H1 (cell line): ENCODE measurements around the gene CHCHD3. TPM values are rescaled to one million over a fixed set of nuclear protein-coding genes. Genes with fewer than 3 reads are reported as not detected.

Experiments
- CBX5 ChIP-seq: fragments of 300-800, 300-1000 bp; sonication (generic); IDR thresholded peaks from 2 replicates; pipeline ENCODE4 v1.7.1; 2016; ENCODE audit warnings: antibody characterized with exemption, low read length, low read depth
- HDAC2 ChIP-seq, 2 experiments: fragments of 300-600 bp in 1 of 2; sonication (generic) in 1 of 2; IDR thresholded peaks; 2 replicates each; pipeline ENCODE4 v1.6.1; 2011 to 2012; ENCODE audit warnings: low read depth in 2 of 2, low read length in 2 of 2, mild to moderate bottlenecking in 2 of 2, moderate library complexity in 2 of 2, borderline replicate concordance in 1 of 2, inconsistent platforms in 1 of 2
- RNF2 ChIP-seq: fragments of 200-900, 300-1000 bp; sonication (generic); IDR thresholded peaks from 2 replicates; pipeline ENCODE4 v1.7.1; 2016; ENCODE audit warnings: borderline replicate concordance, low read depth, mild to moderate bottlenecking, antibody characterized with exemption, low read length; ENCODE audit not compliant: poor library complexity, severe bottlenecking; ENCODE audit errors: missing control alignments
- SIN3A ChIP-seq, 2 experiments: IDR thresholded peaks in 1 of 2; conservative IDR thresholded peaks in 1 of 2; 2 replicates each; pipeline ENCODE4 v1.6.1; 2011 to 2012; ENCODE audit warnings: low read length in 2 of 2, improper control_type of control experiment in 1 of 2, low read depth in 1 of 2, mild to moderate bottlenecking in 1 of 2
- SP4 ChIP-seq: IDR thresholded peaks from 2 replicates; pipeline ENCODE4 v1.6.1; 2012; ENCODE audit warnings: low read length, inconsistent platforms
- TAF7 ChIP-seq: optimal IDR thresholded peaks from 2 replicates; pipeline ENCODE3; 2011; ENCODE audit warnings: low read depth, mild to moderate bottlenecking, inconsistent platforms, low read length, moderate library complexity, borderline replicate concordance
- polyA plus RNA-seq, 7 experiments: library from polyadenylated mRNA; depleted of rRNA in 3 of 7; stranded (reverse) in 5 of 7; unstranded in 2 of 7; fragments of >200 nt in 5 of 7; fragments of 200-250 nt in 2 of 7; gene quantifications; 1 replicate in 5 of 7; 2 replicates in 1 of 7; 4 replicates in 1 of 7; pipeline versions ENCODE4 v1.2.1 to v1.2.3, GENCODE V29; 2011 to 2013; ENCODE audit warnings: missing spikeins in 2 of 7, mixed read lengths in 2 of 7
- total RNA-seq: library from RNA; stranded (reverse); fragmentation: NEBNext Ultra II Directional; extraction: Animal tissue kit (Norgen Biotek cat#: 25700); gene quantifications from 2 replicates; pipeline ENCODE4 v1.2.1, GENCODE V29; 2021
- TF ChIP-seq, protein P1 (sequence below): fragments of 300-600 bp; sonication (generic); IDR thresholded peaks from 2 replicates; pipeline ENCODE4 v1.7.1; 2012; ENCODE audit warnings: low read length, moderate library complexity, mild to moderate bottlenecking, inconsistent platforms; ENCODE audit not compliant: insufficient replicate concordance

The CHCHD3 gene
- total and polyA plus RNA-seq, 2 of the 8 experiments (the other 6 are each of a cell fraction or from before 2014, with no cell fraction given): 42.9 to 137 TPM

GRCh38 chr7:132769280-132769679 is 312.6 kb downstream of the CHCHD3 start (continued):
- no peak for TF ChIP-seq TAF7
- no peak for TF ChIP-seq HDAC2 (IDR thresholded peaks at IDR 0.05; ENCODE audit: borderline replicate concordance in 1 of 2, low read depth in 2 of 2, low read length in 2 of 2)
- TF ChIP-seq SP4: no peak
- TF ChIP-seq CBX5: no peak
- no peak for TF ChIP-seq RNF2
- TF ChIP-seq, protein P1, sequence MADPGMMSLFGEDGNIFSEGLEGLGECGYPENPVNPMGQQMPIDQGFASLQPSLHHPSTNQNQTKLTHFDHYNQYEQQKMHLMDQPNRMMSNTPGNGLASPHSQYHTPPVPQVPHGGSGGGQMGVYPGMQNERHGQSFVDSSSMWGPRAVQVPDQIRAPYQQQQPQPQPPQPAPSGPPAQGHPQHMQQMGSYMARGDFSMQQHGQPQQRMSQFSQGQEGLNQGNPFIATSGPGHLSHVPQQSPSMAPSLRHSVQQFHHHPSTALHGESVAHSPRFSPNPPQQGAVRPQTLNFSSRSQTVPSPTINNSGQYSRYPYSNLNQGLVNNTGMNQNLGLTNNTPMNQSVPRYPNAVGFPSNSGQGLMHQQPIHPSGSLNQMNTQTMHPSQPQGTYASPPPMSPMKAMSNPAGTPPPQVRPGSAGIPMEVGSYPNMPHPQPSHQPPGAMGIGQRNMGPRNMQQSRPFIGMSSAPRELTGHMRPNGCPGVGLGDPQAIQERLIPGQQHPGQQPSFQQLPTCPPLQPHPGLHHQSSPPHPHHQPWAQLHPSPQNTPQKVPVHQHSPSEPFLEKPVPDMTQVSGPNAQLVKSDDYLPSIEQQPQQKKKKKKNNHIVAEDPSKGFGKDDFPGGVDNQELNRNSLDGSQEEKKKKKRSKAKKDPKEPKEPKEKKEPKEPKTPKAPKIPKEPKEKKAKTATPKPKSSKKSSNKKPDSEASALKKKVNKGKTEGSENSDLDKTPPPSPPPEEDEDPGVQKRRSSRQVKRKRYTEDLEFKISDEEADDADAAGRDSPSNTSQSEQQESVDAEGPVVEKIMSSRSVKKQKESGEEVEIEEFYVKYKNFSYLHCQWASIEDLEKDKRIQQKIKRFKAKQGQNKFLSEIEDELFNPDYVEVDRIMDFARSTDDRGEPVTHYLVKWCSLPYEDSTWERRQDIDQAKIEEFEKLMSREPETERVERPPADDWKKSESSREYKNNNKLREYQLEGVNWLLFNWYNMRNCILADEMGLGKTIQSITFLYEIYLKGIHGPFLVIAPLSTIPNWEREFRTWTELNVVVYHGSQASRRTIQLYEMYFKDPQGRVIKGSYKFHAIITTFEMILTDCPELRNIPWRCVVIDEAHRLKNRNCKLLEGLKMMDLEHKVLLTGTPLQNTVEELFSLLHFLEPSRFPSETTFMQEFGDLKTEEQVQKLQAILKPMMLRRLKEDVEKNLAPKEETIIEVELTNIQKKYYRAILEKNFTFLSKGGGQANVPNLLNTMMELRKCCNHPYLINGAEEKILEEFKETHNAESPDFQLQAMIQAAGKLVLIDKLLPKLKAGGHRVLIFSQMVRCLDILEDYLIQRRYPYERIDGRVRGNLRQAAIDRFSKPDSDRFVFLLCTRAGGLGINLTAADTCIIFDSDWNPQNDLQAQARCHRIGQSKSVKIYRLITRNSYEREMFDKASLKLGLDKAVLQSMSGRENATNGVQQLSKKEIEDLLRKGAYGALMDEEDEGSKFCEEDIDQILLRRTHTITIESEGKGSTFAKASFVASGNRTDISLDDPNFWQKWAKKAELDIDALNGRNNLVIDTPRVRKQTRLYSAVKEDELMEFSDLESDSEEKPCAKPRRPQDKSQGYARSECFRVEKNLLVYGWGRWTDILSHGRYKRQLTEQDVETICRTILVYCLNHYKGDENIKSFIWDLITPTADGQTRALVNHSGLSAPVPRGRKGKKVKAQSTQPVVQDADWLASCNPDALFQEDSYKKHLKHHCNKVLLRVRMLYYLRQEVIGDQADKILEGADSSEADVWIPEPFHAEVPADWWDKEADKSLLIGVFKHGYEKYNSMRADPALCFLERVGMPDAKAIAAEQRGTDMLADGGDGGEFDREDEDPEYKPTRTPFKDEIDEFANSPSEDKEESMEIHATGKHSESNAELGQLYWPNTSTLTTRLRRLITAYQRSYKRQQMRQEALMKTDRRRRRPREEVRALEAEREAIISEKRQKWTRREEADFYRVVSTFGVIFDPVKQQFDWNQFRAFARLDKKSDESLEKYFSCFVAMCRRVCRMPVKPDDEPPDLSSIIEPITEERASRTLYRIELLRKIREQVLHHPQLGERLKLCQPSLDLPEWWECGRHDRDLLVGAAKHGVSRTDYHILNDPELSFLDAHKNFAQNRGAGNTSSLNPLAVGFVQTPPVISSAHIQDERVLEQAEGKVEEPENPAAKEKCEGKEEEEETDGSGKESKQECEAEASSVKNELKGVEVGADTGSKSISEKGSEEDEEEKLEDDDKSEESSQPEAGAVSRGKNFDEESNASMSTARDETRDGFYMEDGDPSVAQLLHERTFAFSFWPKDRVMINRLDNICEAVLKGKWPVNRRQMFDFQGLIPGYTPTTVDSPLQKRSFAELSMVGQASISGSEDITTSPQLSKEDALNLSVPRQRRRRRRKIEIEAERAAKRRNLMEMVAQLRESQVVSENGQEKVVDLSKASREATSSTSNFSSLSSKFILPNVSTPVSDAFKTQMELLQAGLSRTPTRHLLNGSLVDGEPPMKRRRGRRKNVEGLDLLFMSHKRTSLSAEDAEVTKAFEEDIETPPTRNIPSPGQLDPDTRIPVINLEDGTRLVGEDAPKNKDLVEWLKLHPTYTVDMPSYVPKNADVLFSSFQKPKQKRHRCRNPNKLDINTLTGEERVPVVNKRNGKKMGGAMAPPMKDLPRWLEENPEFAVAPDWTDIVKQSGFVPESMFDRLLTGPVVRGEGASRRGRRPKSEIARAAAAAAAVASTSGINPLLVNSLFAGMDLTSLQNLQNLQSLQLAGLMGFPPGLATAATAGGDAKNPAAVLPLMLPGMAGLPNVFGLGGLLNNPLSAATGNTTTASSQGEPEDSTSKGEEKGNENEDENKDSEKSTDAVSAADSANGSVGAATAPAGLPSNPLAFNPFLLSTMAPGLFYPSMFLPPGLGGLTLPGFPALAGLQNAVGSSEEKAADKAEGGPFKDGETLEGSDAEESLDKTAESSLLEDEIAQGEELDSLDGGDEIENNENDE: no peak
- no peak for TF ChIP-seq SIN3A (conservative IDR thresholded peaks at IDR 0.05 in 1 of 2, IDR thresholded peaks at IDR 0.05 in 1 of 2; ENCODE audit: low read depth in 1 of 2, low read length in 2 of 2)
